Activated T-helper 17 cell treated with anti-CD3 and anti-CD28 coated beads, Interleukin-2, amount 50 U/mL, for 72 hours (primary cell): ENCODE data around the gene AKAP9. TPM values are rescaled to one million over a fixed set of nuclear protein-coding genes. Genes with fewer than 3 reads are reported as not detected.

Experiments used
- total RNA-seq, 2 donors: library from RNA; stranded (reverse); gene quantifications; one replicate each; pipeline ENCODE4 v1.2.3, GENCODE V29; 2022

Gene AKAP9
- total RNA-seq, 2 donors from 2014 or later: 33.1 to 41.6 TPM

Other genes with a start within 250 kb of the AKAP9 start
- 10 to 100 TPM; 19.5 to 24.1 TPM for gene MTERF1, start 60.2 kb upstream of the AKAP9 start, total RNA-seq
- 10 to 100 TPM; 40.3 to 51.5 TPM for gene CYP51A1, start 193.6 kb downstream of the AKAP9 start, total RNA-seq
- under 1 TPM in 1 of 2 donors, not detected in 1; 0.19 TPM for gene LRRD1, start 238.3 kb downstream of the AKAP9 start, total RNA-seq